GM12875 (cell line): Measurements from ENCODE around the gene AR.

Experiments
- H3K4me3 ChIP-seq: one replicate; pipeline ENCODE4 v1.5.1; 2011; ENCODE audit warnings: low read depth, low read length, control low read depth
- TF ChIP-seq, protein P1 (sequence below): IDR thresholded peaks from 2 replicates; pipeline ENCODE4 v1.5.1; 2011; ENCODE audit warnings: low read depth, mild to moderate bottlenecking, control low read depth, inconsistent platforms, low read length, moderate library complexity, borderline replicate concordance; ENCODE audit not compliant: insufficient read depth

AR gene

DNA sequence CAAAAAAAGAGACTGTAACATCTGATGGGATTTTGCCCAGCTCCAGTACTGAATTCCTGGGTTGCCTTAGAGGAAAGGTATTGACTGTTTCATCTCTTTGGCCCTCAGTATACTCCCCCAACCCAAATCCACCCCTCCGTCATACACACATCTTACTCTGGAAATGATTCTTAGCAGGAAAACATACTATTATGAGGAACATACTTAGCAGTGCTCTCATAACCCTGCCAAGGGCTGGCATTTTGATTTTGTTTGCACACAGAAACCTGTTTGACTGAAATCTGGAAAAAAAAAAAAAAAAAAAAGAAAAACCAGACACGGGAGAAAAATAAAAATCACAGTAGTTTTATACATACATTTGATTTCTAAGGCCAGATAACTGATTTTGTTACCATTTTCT is 19.4 kb upstream of the AR start:
- TF ChIP-seq, protein P1, sequence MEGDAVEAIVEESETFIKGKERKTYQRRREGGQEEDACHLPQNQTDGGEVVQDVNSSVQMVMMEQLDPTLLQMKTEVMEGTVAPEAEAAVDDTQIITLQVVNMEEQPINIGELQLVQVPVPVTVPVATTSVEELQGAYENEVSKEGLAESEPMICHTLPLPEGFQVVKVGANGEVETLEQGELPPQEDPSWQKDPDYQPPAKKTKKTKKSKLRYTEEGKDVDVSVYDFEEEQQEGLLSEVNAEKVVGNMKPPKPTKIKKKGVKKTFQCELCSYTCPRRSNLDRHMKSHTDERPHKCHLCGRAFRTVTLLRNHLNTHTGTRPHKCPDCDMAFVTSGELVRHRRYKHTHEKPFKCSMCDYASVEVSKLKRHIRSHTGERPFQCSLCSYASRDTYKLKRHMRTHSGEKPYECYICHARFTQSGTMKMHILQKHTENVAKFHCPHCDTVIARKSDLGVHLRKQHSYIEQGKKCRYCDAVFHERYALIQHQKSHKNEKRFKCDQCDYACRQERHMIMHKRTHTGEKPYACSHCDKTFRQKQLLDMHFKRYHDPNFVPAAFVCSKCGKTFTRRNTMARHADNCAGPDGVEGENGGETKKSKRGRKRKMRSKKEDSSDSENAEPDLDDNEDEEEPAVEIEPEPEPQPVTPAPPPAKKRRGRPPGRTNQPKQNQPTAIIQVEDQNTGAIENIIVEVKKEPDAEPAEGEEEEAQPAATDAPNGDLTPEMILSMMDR, result no peak
- H3K4me3 ChIP-seq, result no peak overlapping the region

DNA sequence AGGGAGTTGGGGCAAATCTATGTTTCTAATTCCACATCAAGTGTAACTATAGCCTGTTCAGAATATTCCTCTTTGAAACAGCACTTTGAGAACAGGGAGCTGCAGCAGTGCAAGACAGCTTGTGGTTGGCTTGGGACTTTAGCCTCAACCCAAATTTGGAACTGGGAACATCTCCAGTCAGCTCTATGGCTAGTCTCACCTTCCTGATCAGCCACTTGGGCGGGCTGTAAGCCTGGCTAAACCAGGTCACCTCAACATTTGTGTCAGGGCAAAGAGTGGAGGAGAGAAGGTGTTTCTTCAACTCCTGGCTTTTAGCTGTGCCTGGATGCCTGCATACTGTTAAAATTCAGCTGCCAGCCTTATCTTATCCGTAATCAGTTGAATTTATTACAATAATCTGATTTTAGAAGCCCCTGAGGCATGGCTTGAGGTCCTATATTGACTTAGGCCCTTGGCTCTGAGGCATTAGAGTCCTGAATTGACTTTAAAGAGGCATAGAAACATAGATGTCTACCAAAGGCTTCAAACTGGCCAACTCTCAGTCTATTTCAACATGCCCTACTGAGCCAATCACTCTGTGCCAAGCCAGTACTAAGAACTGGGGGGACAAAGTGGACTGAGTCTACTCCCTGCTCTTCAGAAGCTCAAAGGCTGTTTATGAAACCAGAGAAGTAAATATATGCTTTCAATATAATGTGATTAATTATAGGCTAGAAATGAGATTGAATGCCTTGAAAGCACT is 18.7 kb upstream of the AR start:
- TF ChIP-seq, protein P1, result no peak
- H3K4me3 ChIP-seq, result no peak overlapping the region

GRCh38 chrX:67536564-67536963 is 7.3 kb upstream of the AR start:
- TF ChIP-seq, protein P1, result no peak
- H3K4me3 ChIP-seq, result no peak overlapping the region

GRCh38 chrX:67538383-67538782 is 5.4 kb upstream of the AR start:
- TF ChIP-seq, protein P1, result no peak

DNA sequence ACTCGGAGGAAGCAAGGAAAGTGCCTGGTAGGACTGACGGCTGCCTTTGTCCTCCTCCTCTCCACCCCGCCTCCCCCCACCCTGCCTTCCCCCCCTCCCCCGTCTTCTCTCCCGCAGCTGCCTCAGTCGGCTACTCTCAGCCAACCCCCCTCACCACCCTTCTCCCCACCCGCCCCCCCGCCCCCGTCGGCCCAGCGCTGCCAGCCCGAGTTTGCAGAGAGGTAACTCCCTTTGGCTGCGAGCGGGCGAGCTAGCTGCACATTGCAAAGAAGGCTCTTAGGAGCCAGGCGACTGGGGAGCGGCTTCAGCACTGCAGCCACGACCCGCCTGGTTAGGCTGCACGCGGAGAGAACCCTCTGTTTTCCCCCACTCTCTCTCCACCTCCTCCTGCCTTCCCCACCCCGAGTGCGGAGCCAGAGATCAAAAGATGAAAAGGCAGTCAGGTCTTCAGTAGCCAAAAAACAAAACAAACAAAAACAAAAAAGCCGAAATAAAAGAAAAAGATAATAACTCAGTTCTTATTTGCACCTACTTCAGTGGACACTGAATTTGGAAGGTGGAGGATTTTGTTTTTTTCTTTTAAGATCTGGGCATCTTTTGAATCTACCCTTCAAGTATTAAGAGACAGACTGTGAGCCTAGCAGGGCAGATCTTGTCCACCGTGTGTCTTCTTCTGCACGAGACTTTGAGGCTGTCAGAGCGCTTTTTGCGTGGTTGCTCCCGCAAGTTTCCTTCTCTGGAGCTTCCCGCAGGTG is 637 bp downstream of the AR start:
- H3K4me3 ChIP-seq, result no peak overlapping the region
- TF ChIP-seq, protein P1, result no peak

More at GRCh38 chrX:67538383-67538782, 5.4 kb upstream of the AR start:
- H3K4me3 ChIP-seq, result no peak overlapping the region

DNA sequence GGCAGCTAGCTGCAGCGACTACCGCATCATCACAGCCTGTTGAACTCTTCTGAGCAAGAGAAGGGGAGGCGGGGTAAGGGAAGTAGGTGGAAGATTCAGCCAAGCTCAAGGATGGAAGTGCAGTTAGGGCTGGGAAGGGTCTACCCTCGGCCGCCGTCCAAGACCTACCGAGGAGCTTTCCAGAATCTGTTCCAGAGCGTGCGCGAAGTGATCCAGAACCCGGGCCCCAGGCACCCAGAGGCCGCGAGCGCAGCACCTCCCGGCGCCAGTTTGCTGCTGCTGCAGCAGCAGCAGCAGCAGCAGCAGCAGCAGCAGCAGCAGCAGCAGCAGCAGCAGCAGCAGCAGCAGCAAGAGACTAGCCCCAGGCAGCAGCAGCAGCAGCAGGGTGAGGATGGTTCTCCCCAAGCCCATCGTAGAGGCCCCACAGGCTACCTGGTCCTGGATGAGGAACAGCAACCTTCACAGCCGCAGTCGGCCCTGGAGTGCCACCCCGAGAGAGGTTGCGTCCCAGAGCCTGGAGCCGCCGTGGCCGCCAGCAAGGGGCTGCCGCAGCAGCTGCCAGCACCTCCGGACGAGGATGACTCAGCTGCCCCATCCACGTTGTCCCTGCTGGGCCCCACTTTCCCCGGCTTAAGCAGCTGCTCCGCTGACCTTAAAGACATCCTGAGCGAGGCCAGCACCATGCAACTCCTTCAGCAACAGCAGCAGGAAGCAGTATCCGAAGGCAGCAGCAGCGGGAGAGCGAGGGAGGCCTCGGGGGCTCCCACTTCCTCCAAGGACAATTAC is 1.4 kb downstream of the AR start:
- no peak overlapping the region for H3K4me3 ChIP-seq
- TF ChIP-seq, protein P1, result no peak
